Breast epithelium (tissue), 3 donors: Measurements from ENCODE around the gene NAA25.

Experiments used
- CTCF ChIP-seq, 3 donors: fragments of 450-650 bp; IDR thresholded peaks; one replicate each; pipeline ENCODE4 v1.5.1; 2016 to 2017; ENCODE audit warnings: antibody characterized with exemption in 3 of 3, mild to moderate bottlenecking in 3 of 3, moderate library complexity in 3 of 3
- POLR2A ChIP-seq: fragments of 450-650 bp; IDR thresholded peaks from one replicate; pipeline ENCODE4 v1.6.1; 2016; ENCODE audit warnings: antibody characterized with exemption, mild to moderate bottlenecking, moderate library complexity
- POLR2AphosphoS5 ChIP-seq, 3 donors: sonication (generic); formaldehyde crosslinking; IDR thresholded peaks; one replicate each; pipeline ENCODE4 v1.6.1; 2017; ENCODE audit warnings: antibody characterized with exemption in 3 of 3

- no peak for TF ChIP-seq CTCF (IDR thresholded peaks at IDR 0.05)
- TF ChIP-seq POLR2AphosphoS5 (IDR thresholded peaks at IDR 0.05) = no peak
- TF ChIP-seq POLR2A = no peak
Observed at GRCh38 chr12:112046003-112046402, 62.6 kb downstream of the NAA25 start.
